CD14-positive monocyte (primary cell): ENCODE data around the gene BNC2. TPM values are rescaled to one million over a fixed set of nuclear protein-coding genes. Genes with fewer than 3 reads are reported as not detected.

ENCODE experiments used
- DNase-seq, 3 donors: peaks; one replicate each; pipeline ENCODE4 v3.0.0-alpha.2; 2011 to 2022
- H2AFZ ChIP-seq: 2 replicates; pipeline ENCODE4 v1.6.0; 2012; ENCODE audit warnings: mild to moderate bottlenecking, low read depth, low read length, inconsistent platforms; ENCODE audit not compliant: insufficient read depth, poor library complexity, severe bottlenecking
- H3K27ac ChIP-seq, 2 donors: 1 replicate in 1 of 2; 2 replicates in 1 of 2; pipeline ENCODE4 v1.5.1; 2012 to 2013; ENCODE audit warnings: low read length in 2 of 2, control low read depth in 1 of 2, inconsistent platforms in 1 of 2, low read depth in 1 of 2, mild to moderate bottlenecking in 1 of 2
- H3K27me3 ChIP-seq, 2 donors: one replicate each; pipeline versions ENCODE4 v1.6.0 to v1.6.1; 2011 to 2013; ENCODE audit warnings: low read length in 2 of 2; ENCODE audit not compliant: control insufficient read depth in 2 of 2, insufficient read depth in 2 of 2
- H3K36me3 ChIP-seq, 2 donors: replicated peaks in 1 of 2; 1 replicate in 1 of 2; 2 replicates in 1 of 2; pipeline versions ENCODE4 v1.5.1 to v1.6.1; 2012 to 2013; ENCODE audit warnings: low read length in 2 of 2, control low read depth in 1 of 2, inconsistent platforms in 1 of 2, mild to moderate bottlenecking in 1 of 2; ENCODE audit not compliant: insufficient read depth in 2 of 2, control insufficient read depth in 1 of 2
- H3K4me1 ChIP-seq, 2 donors: 1 replicate in 1 of 2; 2 replicates in 1 of 2; pipeline versions ENCODE4 v1.5.1 to v1.6.1; 2012 to 2013; ENCODE audit warnings: low read length in 2 of 2, control low read depth in 1 of 2, inconsistent platforms in 1 of 2, mild to moderate bottlenecking in 1 of 2, moderate library complexity in 1 of 2; ENCODE audit not compliant: insufficient read depth in 2 of 2, control insufficient read depth in 1 of 2
- H3K4me2 ChIP-seq: replicated peaks from 2 replicates; pipeline ENCODE3; 2012; ENCODE audit warnings: low read length, moderate library complexity, mild to moderate bottlenecking; ENCODE audit not compliant: poor library complexity, severe bottlenecking; ENCODE audit errors: extremely low read depth
- H3K4me3 ChIP-seq, 3 experiments: fragments of 200-600 bp in 1 of 3; sonication (generic) in 1 of 3; replicated peaks in 1 of 3; 1 replicate in 2 of 3; 2 replicates in 1 of 3; pipeline ENCODE4 v1.5.1; 2011 to 2013; ENCODE audit warnings: low read length in 3 of 3, mild to moderate bottlenecking in 3 of 3, control low read depth in 2 of 3, low read depth in 2 of 3, inconsistent platforms in 1 of 3, moderate library complexity in 1 of 3
- H3K79me2 ChIP-seq: 2 replicates; pipeline ENCODE4 v1.6.0; 2012; ENCODE audit warnings: mild to moderate bottlenecking, control low read depth, inconsistent platforms, low read length, moderate library complexity; ENCODE audit not compliant: insufficient read depth
- H3K9ac ChIP-seq: 2 replicates; pipeline ENCODE4 v1.6.0; 2017; ENCODE audit warnings: low read length, mild to moderate bottlenecking; ENCODE audit not compliant: insufficient read depth, poor library complexity, severe bottlenecking
- H3K9me3 ChIP-seq, 2 donors: replicated peaks in 1 of 2; 1 replicate in 1 of 2; 2 replicates in 1 of 2; pipeline versions ENCODE4 v1.5.1 to v1.6.1; 2012 to 2013; ENCODE audit warnings: low read length in 2 of 2, control low read depth in 1 of 2; ENCODE audit not compliant: control insufficient read depth in 1 of 2, insufficient read depth in 1 of 2
- H4K20me1 ChIP-seq: 2 replicates; pipeline ENCODE4 v1.6.0; 2012; ENCODE audit warnings: mild to moderate bottlenecking, low read length, control low read depth, moderate library complexity; ENCODE audit not compliant: insufficient read depth
- H3K27ac Mint-ChIP-seq, 7 donors: one replicate each; pipeline ENCODE4 v1.8.0; 2020; ENCODE audit warnings: mild to moderate bottlenecking in 7 of 7, mixed read lengths in 7 of 7, moderate library complexity in 6 of 7, inconsistent platforms in 2 of 7
- H3K27me3 Mint-ChIP-seq, 3 donors: one replicate each; pipeline ENCODE4 v1.8.0; 2021 to 2022; ENCODE audit warnings: low read depth in 3 of 3, mild to moderate bottlenecking in 3 of 3, mixed read lengths in 3 of 3, moderate library complexity in 3 of 3, inconsistent platforms in 1 of 3
- H3K36me3 Mint-ChIP-seq, 2 donors: one replicate each; pipeline ENCODE4 v1.8.0; 2020; ENCODE audit warnings: mixed read lengths in 2 of 2, inconsistent platforms in 1 of 2, mild to moderate bottlenecking in 1 of 2
- H3K4me1 Mint-ChIP-seq: one replicate; pipeline ENCODE4 v1.8.0; 2020; ENCODE audit warnings: mild to moderate bottlenecking, mixed read lengths
- H3K4me3 Mint-ChIP-seq, 2 donors: one replicate each; pipeline ENCODE4 v1.8.0; 2020; ENCODE audit warnings: mild to moderate bottlenecking in 2 of 2, mixed read lengths in 2 of 2, moderate library complexity in 1 of 2
- H3K9me3 Mint-ChIP-seq, 7 donors: one replicate each; pipeline ENCODE4 v1.8.0; 2020 to 2022; ENCODE audit warnings: mixed read lengths in 7 of 7, mild to moderate bottlenecking in 6 of 7, moderate library complexity in 6 of 7, inconsistent platforms in 2 of 7
- CTCF ChIP-seq: fragments of 200-600 bp; IDR thresholded peaks from one replicate; pipeline ENCODE4 v1.8.0; 2022; ENCODE audit warnings: antibody characterized with exemption, mild to moderate bottlenecking
- WGBS: methylation state at CpG from one replicate; pipeline ENCODE4 v1.1.5; 2013; ENCODE audit warnings: missing lambda C conversion rate; ENCODE audit not compliant: insufficient coverage; 5-methylcytosine and 5-hydroxymethylcytosine counted together
- intact Hi-C, 2 donors: fragments of 100-400 bp; cut with micrococcal nuclease; formaldehyde crosslinking; loops; one replicate each; pipeline versions ENCODE4 v1.15.0 to v1.15.1; 2023
- polyA plus RNA-seq, 3 donors: library from polyadenylated mRNA; depleted of rRNA in 1 of 3; unstranded in 2 of 3; stranded (reverse) in 1 of 3; fragments of 300-500 nt in 2 of 3; fragments of >200 nt in 1 of 3; fragmentation: Illumina TruSeq in 2 of 3; gene quantifications; 1 replicate in 2 of 3; 2 replicates in 1 of 3; pipeline ENCODE4 v1.2.3, GENCODE V29; 2012 to 2021

BNC2 gene
- polyA plus RNA-seq, 3 donors: 0.01 TPM; not detected in 2

DNA sequence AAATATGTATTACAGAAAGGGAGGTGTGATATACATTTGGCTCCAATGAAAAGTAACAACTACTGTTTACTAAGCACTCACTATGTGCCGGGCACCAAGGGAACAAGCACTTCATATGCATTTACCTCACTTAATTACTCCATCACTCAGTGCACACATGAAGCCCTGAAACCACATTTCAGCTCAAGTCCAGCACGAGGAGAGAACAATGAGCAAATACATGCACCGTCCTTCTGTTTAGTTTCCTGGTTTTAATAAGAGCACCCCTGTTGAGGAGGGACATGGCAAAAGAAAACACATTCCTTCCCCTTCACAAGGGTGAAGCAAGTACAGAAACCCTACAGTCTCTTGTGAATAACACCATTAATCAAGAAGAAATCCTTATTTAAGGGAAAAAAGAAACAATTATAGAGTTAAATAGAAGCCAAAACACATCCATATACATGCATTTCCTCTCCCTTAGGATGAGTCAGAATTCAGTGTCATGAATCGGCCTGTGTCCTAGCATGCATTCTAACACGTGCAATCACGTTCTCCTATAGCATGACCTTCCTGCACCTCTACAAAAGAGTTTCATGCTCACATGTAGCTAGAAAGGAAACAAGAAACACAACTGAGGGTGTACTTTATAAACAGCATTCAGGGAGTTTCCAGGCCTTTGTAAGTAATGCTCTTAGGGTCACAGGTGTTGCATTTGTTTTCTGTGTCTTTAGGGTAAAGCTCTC lies 411.6 kb downstream of the BNC2 start:
- Mint-ChIP-seq H3K4me1 (no peaks in the 10 kb centered on the region), H3K27ac (no peak overlapping the region), H3K4me3 (no peak overlapping the region), H3K27me3 (peaks cover 0 to 2% (median 0%) of the 10 kb centered on the region in 3 donors), H3K36me3 (no peaks in the 10 kb centered on the region), H3K9me3 (peaks cover 0 to 5% (median 0%) of the 10 kb centered on the region in 7 donors)
- TF ChIP-seq CTCF: no peak
- H3K4me2 ChIP-seq: no peak overlapping the region
- no peak for DNase-seq
- intact Hi-C loops: no loop called here
- H3K27ac ChIP-seq: no peak overlapping the region
- H3K27me3 ChIP-seq: no peaks in the 10 kb centered on the region
- no peaks in the 10 kb centered on the region for H4K20me1 ChIP-seq
- H3K4me3 ChIP-seq: no peak overlapping the region
- H3K9me3 ChIP-seq: no peaks in the 10 kb centered on the region
- H3K36me3 ChIP-seq: no peaks in the 10 kb centered on the region
- no peak overlapping the region for H3K9ac ChIP-seq
- H3K4me1 ChIP-seq: no peaks in the 10 kb centered on the region
- H2AFZ ChIP-seq: no peak overlapping the region
- WGBS: 100% methylated on average over 1 of the region's 6 CpGs
- H3K79me2 ChIP-seq: no peaks in the 10 kb centered on the region

DNA sequence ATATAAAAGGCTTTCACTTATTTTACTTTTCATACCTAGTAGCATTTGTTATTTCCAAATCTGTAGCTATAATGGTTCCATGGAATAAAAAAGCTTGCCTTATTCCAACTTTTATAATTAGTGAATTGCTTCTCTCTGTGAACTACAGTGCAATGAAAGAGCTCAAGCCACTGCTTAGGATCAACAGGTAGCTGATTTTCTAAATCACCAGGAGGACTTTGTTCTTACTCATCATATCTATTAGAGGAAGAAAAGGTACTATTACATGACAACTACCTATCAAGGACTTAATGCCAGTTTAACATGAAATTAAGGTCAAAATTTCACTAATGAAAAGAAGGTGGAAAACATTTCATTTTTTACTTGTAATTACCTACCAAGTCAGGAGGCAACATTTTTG lies 414.6 kb downstream of the BNC2 start:
- Histone ChIP-seq H3K27me3 (no peaks in the 10 kb centered on the region), H3K9ac (no peak overlapping the region), H3K4me2 (no peak overlapping the region), H4K20me1 (no peaks in the 10 kb centered on the region), H3K4me1 (no peaks in the 10 kb centered on the region), H3K79me2 (no peaks in the 10 kb centered on the region), H3K27ac (no peak overlapping the region), H2AFZ (no peak overlapping the region), H3K36me3 (no peaks in the 10 kb centered on the region), H3K9me3 (no peaks in the 10 kb centered on the region), H3K4me3 (no peak overlapping the region)
- Mint-ChIP-seq H3K9me3 (no peaks in the 10 kb centered on the region), H3K4me1 (no peaks in the 10 kb centered on the region), H3K27me3 (peaks cover 0 to 3% (median 0%) of the 10 kb centered on the region in 3 donors), H3K27ac (no peak overlapping the region), H3K4me3 (no peak overlapping the region), H3K36me3 (no peaks in the 10 kb centered on the region)
- DNase-seq: no peak
- intact Hi-C loops: no loop called here
- no peak for TF ChIP-seq CTCF
